Common myeloid progenitor, CD34-positive (primary cell): Measurements from ENCODE around the gene UBTD1.

ENCODE experiments used
- CTCF ChIA-PET: fragments of 350-600 bp; sonication (Branson Sonifier 250); formaldehyde crosslinking; loops from one replicate; lab custom pipeline; 2021; ENCODE audit warnings: antibody characterized with exemption; lab: Charles Lee
- POLR2A ChIA-PET: fragments of 350-600 bp; sonication (Branson Sonifier 250); formaldehyde crosslinking; loops from one replicate; lab custom pipeline; 2021; ENCODE audit warnings: antibody characterized with exemption; lab: Charles Lee
- DNase-seq, 3 donors: peaks; one replicate each; pipeline versions ENCODE4 v3.0.0 to v3.0.0-alpha.2; 2013
- H3K27ac ChIP-seq, 2 experiments: 1 replicate in 1 of 2; 2 replicates in 1 of 2; pipeline ENCODE4 v1.7.0; 2013; ENCODE audit warnings: inconsistent platforms in 2 of 2, low read length in 2 of 2, mild to moderate bottlenecking in 2 of 2, low read depth in 1 of 2, moderate library complexity in 1 of 2; ENCODE audit not compliant: severe bottlenecking in 2 of 2, insufficient read depth in 1 of 2, poor library complexity in 1 of 2
- H3K27me3 ChIP-seq, 5 experiments: replicated peaks in 2 of 5; 1 replicate in 3 of 5; 2 replicates in 2 of 5; pipeline versions ENCODE4 v1.6.1 to v1.7.0; 2013; ENCODE audit warnings: low read length in 4 of 5, mild to moderate bottlenecking in 2 of 5, moderate library complexity in 2 of 5, inconsistent platforms in 1 of 5; ENCODE audit not compliant: insufficient read depth in 5 of 5, control insufficient read depth in 4 of 5
- H3K36me3 ChIP-seq, 4 experiments: 1 replicate in 2 of 4; 2 replicates in 2 of 4; pipeline versions ENCODE4 v1.6.1 to v1.7.0; 2013; ENCODE audit warnings: low read length in 3 of 4, control low read depth in 1 of 4, mild to moderate bottlenecking in 1 of 4; ENCODE audit not compliant: control insufficient read depth in 4 of 4, insufficient read depth in 4 of 4
- H3K4me1 ChIP-seq, 4 experiments: 1 replicate in 3 of 4; 2 replicates in 1 of 4; pipeline versions ENCODE4 v1.6.1 to v1.7.1; 2013; ENCODE audit warnings: low read length in 3 of 4, mild to moderate bottlenecking in 3 of 4, control low read depth in 1 of 4, inconsistent platforms in 1 of 4, moderate library complexity in 1 of 4; ENCODE audit not compliant: control insufficient read depth in 4 of 4, insufficient read depth in 4 of 4; ENCODE audit errors: control extremely low read depth in 1 of 4
- H3K4me3 ChIP-seq, 7 experiments: 1 replicate in 4 of 7; 2 replicates in 3 of 7; pipeline versions ENCODE4 v1.5.1 to v1.7.0; 2013; ENCODE audit warnings: mild to moderate bottlenecking in 7 of 7, low read length in 6 of 7, moderate library complexity in 6 of 7, inconsistent platforms in 2 of 7, low read depth in 2 of 7, control low read depth in 1 of 7; ENCODE audit not compliant: insufficient read depth in 4 of 7, control insufficient read depth in 1 of 7; ENCODE audit errors: extremely low read depth in 1 of 7
- H3K9me3 ChIP-seq, 5 experiments: 1 replicate in 4 of 5; 2 replicates in 1 of 5; pipeline versions ENCODE4 v1.6.1 to v1.7.1; 2013; ENCODE audit warnings: low read length in 4 of 5, mild to moderate bottlenecking in 2 of 5, inconsistent platforms in 1 of 5, low read depth in 1 of 5, moderate library complexity in 1 of 5; ENCODE audit not compliant: control insufficient read depth in 4 of 5, insufficient read depth in 2 of 5; ENCODE audit errors: control extremely low read depth in 1 of 5
- WGBS: methylation state at CpG from one replicate; pipeline ENCODE4 v1.1.5; 2013; ENCODE audit not compliant: insufficient coverage; 5-methylcytosine and 5-hydroxymethylcytosine counted together

Gene UBTD1

GRCh38 chr10:97540669-97541500, 42.2 kb downstream of the UBTD1 start:
- Histone ChIP-seq H3K9me3 (no peaks in the 10 kb centered on the region), H3K4me1 (peaks cover 0 to 24% (median 23%) of the 10 kb centered on the region in 4 experiments), H3K4me3 (no peak overlapping the region), H3K27ac (no peak overlapping the region), H3K36me3 (no peaks in the 10 kb centered on the region), H3K27me3 (no peaks in the 10 kb centered on the region)
- DNase-seq = no peak
- WGBS = 98% methylated on average over 13 of the region's 14 CpGs
- ChIA-PET CTCF (interaction anchor here (1.3 to 12.9 kb wide), 3 partner anchors 11 to 74 kb away, joined by 3 to 148 read pairs (median 6); no protein-coding TSS in a partner anchor), POLR2A (no interaction called here)

GRCh38 chr10:97542169-97543024, 43.7 kb downstream of the UBTD1 start:
- WGBS = 85% methylated on average over 9 of the region's 9 CpGs
- Histone ChIP-seq H3K27ac (peak overlapping the region in 1 of 2 experiments; percentile 57), H3K4me1 (peaks cover 0 to 30% (median 24%) of the 10 kb centered on the region in 4 experiments), H3K9me3 (no peaks in the 10 kb centered on the region), H3K4me3 (peak overlapping the region in 3 of 7 experiments; percentile 11 to 57 (median 33)), H3K27me3 (no peaks in the 10 kb centered on the region), H3K36me3 (no peaks in the 10 kb centered on the region)
- peak; percentile 49 to 83 (median 77) for DNase-seq
- ChIA-PET POLR2A (interaction anchor here (0.6 kb wide), 1 partner anchor 21 kb away, joined by 4 read pairs; no protein-coding TSS in a partner anchor), CTCF (interaction anchor here (1.1 to 12.9 kb wide), 3 partner anchors 10 to 81 kb away, joined by 4 to 148 read pairs (median 6); no protein-coding TSS in a partner anchor)

GRCh38 chr10:97543025-97543546, 44.4 kb downstream of the UBTD1 start:
- Histone ChIP-seq H3K36me3 (no peaks in the 10 kb centered on the region), H3K4me1 (peaks cover 0 to 30% (median 24%) of the 10 kb centered on the region in 4 experiments)
- CTCF ChIA-PET = interaction anchor here (1.1 to 12.9 kb wide), 2 partner anchors 9 to 82 kb away, joined by 4 to 148 read pairs; no protein-coding TSS in a partner anchor

GRCh38 chr10:97546456-97547270, 47.9 kb downstream of the UBTD1 start:
- WGBS = 93% methylated on average over 8 of the region's 18 CpGs
- Histone ChIP-seq H3K27ac (no peak overlapping the region), H3K36me3 (no peaks in the 10 kb centered on the region), H3K4me3 (no peak overlapping the region), H3K27me3 (no peaks in the 10 kb centered on the region), H3K9me3 (no peaks in the 10 kb centered on the region), H3K4me1 (peaks cover 0 to 30% (median 24%) of the 10 kb centered on the region in 4 experiments)
- DNase-seq = no peak
- POLR2A ChIA-PET = no interaction called here
- CTCF ChIA-PET = interaction anchor here (0.6 to 2.2 kb wide), 7 partner anchors 8 to 80 kb away, joined by 3 to 9 read pairs (median 4); partner anchors contain the start of gene ANKRD2

More at GRCh38 chr10:97543025-97543546, 44.4 kb downstream of the UBTD1 start:
- peak; percentile 71 to 86 (median 81) for DNase-seq
- POLR2A ChIA-PET = no interaction called here
- no peaks in the 10 kb centered on the region for H3K9me3 ChIP-seq
- H3K4me3 ChIP-seq = peak overlapping the region in 3 of 7 experiments; percentile 11 to 57 (median 33)
- H3K27me3 ChIP-seq = no peaks in the 10 kb centered on the region
- H3K27ac ChIP-seq = peak overlapping the region in 1 of 2 experiments; percentile 57
- WGBS = 22% methylated on average over 10 of the region's 10 CpGs

- ChIA-PET CTCF (interaction anchor here (0.8 to 2.2 kb wide), 5 partner anchors 11 to 81 kb away, joined by 3 to 9 read pairs (median 5); partner anchors contain the start of gene ANKRD2), POLR2A (no interaction called here)
- Histone ChIP-seq H3K4me1 (peaks cover 0 to 26% (median 19%) of the 10 kb centered on the region in 4 experiments), H3K27ac (no peak overlapping the region), H3K27me3 (no peaks in the 10 kb centered on the region), H3K36me3 (no peaks in the 10 kb centered on the region), H3K9me3 (no peaks in the 10 kb centered on the region), H3K4me3 (no peak overlapping the region)
- WGBS = 94% methylated on average over 4 of the region's 4 CpGs
- DNase-seq = no peak
Observed at GRCh38 chr10:97547271-97547600, 48.5 kb downstream of the UBTD1 start.

GRCh38 chr10:97547962-97548361, 49.2 kb downstream of the UBTD1 start:
- Histone ChIP-seq H3K27me3 (no peaks in the 10 kb centered on the region), H3K4me3 (no peak overlapping the region), H3K27ac (no peak overlapping the region), H3K4me1 (peaks cover 0 to 19% (median 11%) of the 10 kb centered on the region in 4 experiments), H3K9me3 (no peaks in the 10 kb centered on the region), H3K36me3 (no peaks in the 10 kb centered on the region)
- 91% methylated on average over 4 of the region's 4 CpGs for WGBS
- ChIA-PET POLR2A (no interaction called here), CTCF (interaction anchor here (0.8 to 9.1 kb wide), 3 partner anchors 10 to 81 kb away, joined by 3 to 148 read pairs (median 4); partner anchors contain the start of gene ANKRD2)
- no peak for DNase-seq
